ENCODE results near the gene NAE1. TPM values are rescaled to one million over a fixed set of nuclear protein-coding genes. Genes with fewer than 3 reads are reported as not detected.

Gene NAE1
- total RNA-seq, result 67.6 and 91.1 TPM in 2 replicates

DNA sequence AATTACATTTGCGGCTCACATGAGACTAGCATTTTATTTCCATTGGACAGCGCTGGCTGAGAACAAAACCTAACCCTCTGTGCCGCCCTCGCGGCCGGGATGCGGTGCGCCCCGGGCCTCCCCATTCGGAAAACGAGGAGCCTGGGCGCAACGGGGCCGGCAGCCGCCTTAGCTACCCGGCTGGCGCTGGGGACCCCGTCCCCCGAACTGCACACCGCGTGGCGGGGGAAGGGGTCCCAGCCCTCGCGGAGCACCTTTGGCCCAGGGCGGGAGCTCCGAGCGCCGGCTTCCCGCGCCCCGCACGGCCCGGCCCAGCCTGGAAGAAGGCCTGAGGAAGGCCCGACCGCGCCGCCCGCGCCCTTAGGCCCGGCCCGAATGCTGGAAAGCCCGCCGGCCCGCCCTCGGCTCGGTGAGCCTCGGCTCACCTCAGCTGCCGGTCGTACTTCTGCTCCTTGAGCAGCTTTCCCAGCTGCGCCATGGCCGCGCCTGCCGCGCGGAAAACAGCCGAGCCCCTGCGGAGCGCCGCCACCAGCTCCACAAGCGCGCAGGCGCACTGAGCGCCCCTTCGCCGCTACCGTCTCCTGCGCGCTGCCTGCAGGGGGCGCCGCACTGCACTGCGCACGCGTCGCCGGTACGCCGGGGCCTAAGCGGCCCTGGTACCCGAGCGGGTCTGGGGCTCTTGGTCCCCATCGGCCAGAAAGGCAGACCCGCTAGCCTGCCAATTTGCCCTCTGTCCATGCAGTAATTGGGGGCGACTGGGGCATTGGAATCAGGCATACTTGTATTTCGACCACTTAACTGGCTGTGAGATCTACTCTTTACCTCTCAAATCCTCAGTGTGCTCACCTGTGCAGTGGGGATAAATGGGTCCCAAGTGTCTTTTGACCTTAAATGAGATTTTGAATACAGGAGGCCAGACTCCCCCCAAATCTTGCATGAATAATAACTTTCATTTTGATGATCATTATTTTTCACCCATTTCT, at the start of gene NAE1:
NAE1 (minus strand) TSS at position 555 of the 983 bp plus-strand sequence; CDS start at position 478, 77 bp downstream.
- peak; percentile 84 for DNase-seq (ENCODE audit: low read depth)
- TF ChIP-seq, protein P1, sequence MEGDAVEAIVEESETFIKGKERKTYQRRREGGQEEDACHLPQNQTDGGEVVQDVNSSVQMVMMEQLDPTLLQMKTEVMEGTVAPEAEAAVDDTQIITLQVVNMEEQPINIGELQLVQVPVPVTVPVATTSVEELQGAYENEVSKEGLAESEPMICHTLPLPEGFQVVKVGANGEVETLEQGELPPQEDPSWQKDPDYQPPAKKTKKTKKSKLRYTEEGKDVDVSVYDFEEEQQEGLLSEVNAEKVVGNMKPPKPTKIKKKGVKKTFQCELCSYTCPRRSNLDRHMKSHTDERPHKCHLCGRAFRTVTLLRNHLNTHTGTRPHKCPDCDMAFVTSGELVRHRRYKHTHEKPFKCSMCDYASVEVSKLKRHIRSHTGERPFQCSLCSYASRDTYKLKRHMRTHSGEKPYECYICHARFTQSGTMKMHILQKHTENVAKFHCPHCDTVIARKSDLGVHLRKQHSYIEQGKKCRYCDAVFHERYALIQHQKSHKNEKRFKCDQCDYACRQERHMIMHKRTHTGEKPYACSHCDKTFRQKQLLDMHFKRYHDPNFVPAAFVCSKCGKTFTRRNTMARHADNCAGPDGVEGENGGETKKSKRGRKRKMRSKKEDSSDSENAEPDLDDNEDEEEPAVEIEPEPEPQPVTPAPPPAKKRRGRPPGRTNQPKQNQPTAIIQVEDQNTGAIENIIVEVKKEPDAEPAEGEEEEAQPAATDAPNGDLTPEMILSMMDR (IDR thresholded peaks at IDR 0.05; ENCODE audit: insufficient read depth, low read depth, low read length), result peak; percentile 91

GRCh38 chr16:66878067-66878466, 47.3 kb upstream of the NAE1 start:
- TF ChIP-seq, protein P1 (IDR thresholded peaks at IDR 0.05; ENCODE audit: insufficient read depth, low read depth, low read length), result no peak
- no peak overlapping the region for H3K4me3 ChIP-seq (ENCODE audit: low read depth, low read length)
- DNase-seq (ENCODE audit: low read depth), result no peak

More for the DNA sequence above, at the start of gene NAE1:
- H3K4me3 ChIP-seq (ENCODE audit: low read depth, low read length), result peak within 1 kb of the TSS; percentile 73

DNA sequence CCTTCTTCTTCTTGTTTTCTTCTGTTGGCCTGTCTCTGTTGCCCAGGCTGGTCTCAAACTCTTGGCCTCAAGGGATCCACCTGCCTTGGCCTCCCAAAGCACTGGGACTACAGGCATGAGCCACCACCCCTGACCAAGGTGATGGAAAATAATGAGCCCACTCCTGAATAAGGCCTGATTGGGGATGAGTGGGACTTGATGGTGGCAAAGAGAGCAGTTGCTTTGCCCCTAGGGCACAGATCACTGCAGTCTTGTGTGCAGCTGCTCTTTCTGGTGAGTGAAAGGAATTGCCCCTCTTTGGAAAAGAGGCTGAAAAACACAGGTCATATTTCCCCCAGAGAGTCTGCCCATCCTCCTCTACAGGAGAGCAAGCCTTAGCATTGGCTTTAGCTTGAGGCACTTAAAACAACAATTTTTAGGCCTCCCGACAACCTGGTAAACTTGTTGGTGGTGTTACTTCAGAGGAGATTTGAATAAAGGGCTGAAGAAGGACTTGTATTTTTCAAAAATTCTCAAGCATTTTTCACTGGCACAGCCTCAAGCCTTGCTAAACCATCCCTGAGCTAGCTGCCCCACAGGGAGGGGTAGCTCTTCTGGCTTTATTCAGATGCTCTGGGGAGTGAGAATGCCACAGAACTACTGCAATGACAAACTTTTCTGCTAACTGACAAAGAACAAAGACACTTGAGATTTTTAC, 43.5 kb upstream of the NAE1 start:
- TF ChIP-seq, protein P1 (IDR thresholded peaks at IDR 0.05; ENCODE audit: insufficient read depth, low read depth, low read length), result no peak
- H3K4me3 ChIP-seq (ENCODE audit: low read depth, low read length), result no peak overlapping the region
- peak; percentile 69 for DNase-seq (ENCODE audit: low read depth)

DNA sequence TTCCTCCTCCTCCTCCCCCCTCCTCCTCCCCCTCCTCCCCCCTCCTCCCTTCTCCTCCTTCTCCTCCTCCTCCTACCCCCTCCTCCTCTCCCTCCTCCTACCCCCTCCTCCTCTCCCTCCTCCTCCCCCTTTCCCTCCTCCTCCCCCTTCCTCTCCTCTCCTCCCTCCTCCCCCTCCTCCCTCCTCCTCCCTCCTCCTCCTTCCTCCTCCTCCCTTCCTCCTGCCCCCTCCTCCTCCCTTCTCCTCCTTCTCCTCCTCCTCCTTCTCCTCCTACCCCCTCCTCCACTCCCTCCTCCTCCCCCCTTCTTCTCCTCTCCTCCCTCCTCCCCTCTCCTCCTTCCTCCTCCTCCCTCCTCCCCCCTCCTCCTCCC, 42.9 kb upstream of the NAE1 start:
- no peak for DNase-seq (ENCODE audit: low read depth)
- TF ChIP-seq, protein P1 (IDR thresholded peaks at IDR 0.05; ENCODE audit: insufficient read depth, low read depth, low read length), result no peak
- no peak overlapping the region for H3K4me3 ChIP-seq (ENCODE audit: low read depth, low read length)

- peak; percentile 97 for DNase-seq (ENCODE audit: low read depth)
- TF ChIP-seq, protein P1 (IDR thresholded peaks at IDR 0.05; ENCODE audit: insufficient read depth, low read depth, low read length), result peak; percentile 90
- H3K4me3 ChIP-seq (ENCODE audit: low read depth, low read length), result peak overlapping the region; percentile 51
Observed at GRCh38 chr16:66872943-66873684, 42.3 kb upstream of the NAE1 start.

GRCh38 chr16:66872559-66872942, 41.8 kb upstream of the NAE1 start:
- peak; percentile 36 for DNase-seq (ENCODE audit: low read depth)

More at GRCh38 chr16:66872559-66872942, 41.8 kb upstream of the NAE1 start:
- peak overlapping the region; percentile 51 for H3K4me3 ChIP-seq (ENCODE audit: low read depth, low read length)
- TF ChIP-seq, protein P1 (IDR thresholded peaks at IDR 0.05; ENCODE audit: insufficient read depth, low read depth, low read length), result no peak
